H9 (cell line): ENCODE measurements around the gene DNAJC17. TPM values are rescaled to one million over a fixed set of nuclear protein-coding genes. Genes with fewer than 3 reads are reported as not detected.

Experiments used
- DNase-seq: peaks from one replicate; pipeline ENCODE4 v3.0.0-alpha.2; 2017
- H2AFZ ChIP-seq: one replicate; pipeline ENCODE4 v1.6.1; 2013; ENCODE audit warnings: mild to moderate bottlenecking, low read length, control low read depth, moderate library complexity
- H2AK5ac ChIP-seq: 2 replicates; pipeline ENCODE4 v1.6.1; 2013; ENCODE audit warnings: low read length, control low read depth, mixed read lengths; ENCODE audit not compliant: insufficient read length
- H2BK120ac ChIP-seq: one replicate; pipeline ENCODE4 v1.6.1; 2013; ENCODE audit warnings: low read depth, mild to moderate bottlenecking, low read length, control low read depth, inconsistent platforms; ENCODE audit not compliant: poor library complexity, severe bottlenecking
- H2BK12ac ChIP-seq: 2 replicates; pipeline ENCODE4 v1.6.1; 2013; ENCODE audit warnings: low read length, control low read depth, mixed read lengths, low read depth; ENCODE audit not compliant: insufficient read length
- H2BK15ac ChIP-seq: 2 replicates; pipeline ENCODE4 v1.6.1; 2013; ENCODE audit warnings: low read depth, low read length, control low read depth
- H2BK20ac ChIP-seq: one replicate; pipeline ENCODE4 v1.6.1; 2013; ENCODE audit warnings: low read depth, mild to moderate bottlenecking, low read length, control low read depth, inconsistent platforms; ENCODE audit not compliant: poor library complexity, severe bottlenecking
- H2BK5ac ChIP-seq: 2 replicates; pipeline ENCODE4 v1.6.1; 2013; ENCODE audit warnings: low read length, control low read depth, mixed read lengths; ENCODE audit not compliant: insufficient read length
- H3K14ac ChIP-seq: 2 replicates; pipeline ENCODE4 v1.6.1; 2013; ENCODE audit warnings: low read length, control low read depth; ENCODE audit not compliant: insufficient read depth
- H3K18ac ChIP-seq: 2 replicates; pipeline ENCODE4 v1.6.1; 2013; ENCODE audit warnings: low read depth, mild to moderate bottlenecking, mixed read lengths, low read length, control low read depth; ENCODE audit not compliant: insufficient read length
- H3K23ac ChIP-seq: 2 replicates; pipeline ENCODE4 v1.6.1; 2013; ENCODE audit warnings: low read length, control low read depth, mixed read lengths, low read depth; ENCODE audit not compliant: insufficient read length
- H3K23me2 ChIP-seq: 2 replicates; pipeline ENCODE4 v1.6.1; 2013; ENCODE audit warnings: low read depth, mild to moderate bottlenecking, mixed read lengths, low read length, control low read depth; ENCODE audit not compliant: insufficient read length, poor library complexity, severe bottlenecking
- H3K27ac ChIP-seq: 2 replicates; pipeline ENCODE4 v1.5.1; 2013; ENCODE audit warnings: low read length, control low read depth, mixed read lengths, low read depth; ENCODE audit not compliant: insufficient read length
- H3K27me3 ChIP-seq: 2 replicates; pipeline ENCODE4 v1.6.1; 2013; ENCODE audit warnings: low read length, control low read depth, inconsistent platforms; ENCODE audit not compliant: insufficient read depth
- H3K4ac ChIP-seq: 2 replicates; pipeline ENCODE4 v1.6.1; 2013; ENCODE audit warnings: low read depth, mild to moderate bottlenecking, control low read depth, inconsistent platforms, low read length, moderate library complexity
- H3K4me1 ChIP-seq: 2 replicates; pipeline ENCODE4 v1.6.1; 2013; ENCODE audit warnings: low read length, control low read depth, inconsistent platforms; ENCODE audit not compliant: insufficient read depth
- H3K4me2 ChIP-seq: 2 replicates; pipeline ENCODE4 v1.6.1; 2013; ENCODE audit warnings: low read length, control low read depth, mixed read lengths; ENCODE audit not compliant: insufficient read length, insufficient read depth
- H3K56ac ChIP-seq: 2 replicates; pipeline ENCODE4 v1.6.1; 2013; ENCODE audit warnings: low read depth, mild to moderate bottlenecking, mixed read lengths, low read length, control low read depth; ENCODE audit not compliant: insufficient read length
- H3K79me1 ChIP-seq: 2 replicates; pipeline ENCODE4 v1.6.1; 2013; ENCODE audit warnings: low read depth, mild to moderate bottlenecking, moderate library complexity, low read length, control low read depth, inconsistent platforms; ENCODE audit not compliant: insufficient read depth, poor library complexity, severe bottlenecking
- H3K79me2 ChIP-seq: 2 replicates; pipeline ENCODE4 v1.6.1; 2013; ENCODE audit warnings: low read length, control low read depth, inconsistent platforms; ENCODE audit not compliant: insufficient read depth
- H3K9ac ChIP-seq: 2 replicates; pipeline ENCODE4 v1.6.1; 2013; ENCODE audit warnings: low read length, control low read depth, mixed read lengths; ENCODE audit not compliant: insufficient read length; ENCODE audit errors: extremely low read depth
- H3K9me3 ChIP-seq: one replicate; pipeline ENCODE4 v1.6.1; 2013; ENCODE audit warnings: low read depth, low read length, inconsistent platforms; ENCODE audit not compliant: control insufficient read depth
- H3T11ph ChIP-seq: one replicate; pipeline ENCODE4 v1.6.1; 2013; ENCODE audit warnings: mild to moderate bottlenecking, low read length, control low read depth, inconsistent platforms
- H4K20me1 ChIP-seq: one replicate; pipeline ENCODE4 v1.6.1; 2013; ENCODE audit not compliant: control insufficient read depth, insufficient read length, insufficient read depth
- H4K5ac ChIP-seq: 2 replicates; pipeline ENCODE4 v1.6.1; 2013; ENCODE audit warnings: low read depth, mild to moderate bottlenecking, mixed read lengths, low read length, control low read depth; ENCODE audit not compliant: insufficient read length
- H4K8ac ChIP-seq: replicated peaks from 2 replicates; pipeline ENCODE4 v1.6.1; 2013; ENCODE audit warnings: low read length, control low read depth, mixed read lengths, low read depth; ENCODE audit not compliant: insufficient read length
- H4K91ac ChIP-seq: 2 replicates; pipeline ENCODE4 v1.6.1; 2013; ENCODE audit warnings: low read depth, mild to moderate bottlenecking, moderate library complexity, mixed read lengths, low read length, control low read depth; ENCODE audit not compliant: insufficient read length
- H3K27ac Mint-ChIP-seq, 3 experiments: 2 replicates in 2 of 3; 3 replicates in 1 of 3; pipeline ENCODE4 v1.8.0; 2020 to 2021; ENCODE audit warnings: mixed read lengths in 3 of 3, mild to moderate bottlenecking in 1 of 3, moderate library complexity in 1 of 3
- H3K27me3 Mint-ChIP-seq: 2 replicates; pipeline ENCODE4 v1.8.0; 2021; ENCODE audit warnings: low read depth, mild to moderate bottlenecking, moderate library complexity, mixed read lengths
- H3K36me3 Mint-ChIP-seq, 3 experiments: 2 replicates in 2 of 3; 3 replicates in 1 of 3; pipeline ENCODE4 v1.8.0; 2020 to 2021; ENCODE audit warnings: low read depth in 3 of 3, mixed read lengths in 3 of 3; ENCODE audit not compliant: insufficient read depth in 1 of 3
- H3K4me1 Mint-ChIP-seq, 2 experiments: 2 replicates each; pipeline ENCODE4 v1.8.0; 2020; ENCODE audit warnings: mixed read lengths in 2 of 2
- H3K4me3 Mint-ChIP-seq, 2 experiments: 2 replicates in 1 of 2; 3 replicates in 1 of 2; pipeline ENCODE4 v1.8.0; 2020 to 2021; ENCODE audit warnings: mild to moderate bottlenecking in 2 of 2, mixed read lengths in 2 of 2, moderate library complexity in 1 of 2
- H3K9me3 Mint-ChIP-seq, 2 experiments: 2 replicates in 1 of 2; 3 replicates in 1 of 2; pipeline ENCODE4 v1.8.0; 2020; ENCODE audit warnings: mild to moderate bottlenecking in 2 of 2, mixed read lengths in 2 of 2, moderate library complexity in 1 of 2
- WGBS: extraction: QIAGEN DNeasy Blood & Tissue Kit; methylation state at CpG from one replicate; pipeline ENCODE4 v1.1.7; 2013; ENCODE audit warnings: missing lambda C conversion rate, low lambda C conversion rate, mixed read lengths; ENCODE audit not compliant: insufficient read length; ENCODE audit errors: extremely low coverage; 5-methylcytosine and 5-hydroxymethylcytosine counted together
- total RNA-seq: library from RNA; stranded (reverse); gene quantifications from 2 replicates; pipeline ENCODE4 v1.2.1, GENCODE V29; 2021
- TF ChIP-seq, protein P1 (sequence below): fragments of 200-600 bp; sonication (generic); conservative IDR thresholded peaks from 3 replicates; pipeline ENCODE4 v1.8.0; 2021; ENCODE audit warnings: antibody characterized with exemption, mild to moderate bottlenecking

DNAJC17 gene
- total RNA-seq, 1 experiment from 2014 or later: 38.3 TPM

DNA sequence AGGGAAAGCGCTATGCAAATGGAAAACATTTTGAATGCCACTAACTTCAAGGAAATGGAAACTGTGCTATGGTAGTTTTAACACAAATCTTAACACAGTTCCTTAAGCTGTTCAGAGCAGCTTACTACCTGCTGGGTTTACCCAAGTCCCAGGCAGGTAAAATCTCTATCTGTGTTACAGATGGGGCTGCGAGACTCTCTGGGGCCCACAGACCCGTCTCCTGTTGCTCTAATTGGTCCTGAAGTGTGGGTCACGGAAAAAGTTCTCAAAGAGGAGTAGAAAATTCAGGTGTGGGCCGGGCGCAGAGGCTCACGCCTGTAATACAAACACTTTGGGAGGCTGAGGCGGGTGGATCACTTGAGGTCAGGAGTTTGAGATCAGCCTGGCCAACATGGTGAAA, 17.3 kb downstream of the DNAJC17 start:
- Mint-ChIP-seq H3K9me3 (no peaks in the 10 kb centered on the region), H3K27ac (no peak overlapping the region), H3K4me1 (peaks cover 44 to 45% of the 10 kb centered on the region in 2 experiments), H3K27me3 (no peaks in the 10 kb centered on the region), H3K4me3 (no peak overlapping the region), H3K36me3 (peaks cover 6 to 14% (median 13%) of the 10 kb centered on the region in 3 experiments; a peak in 5 of 7 replicates)
- H4K20me1 ChIP-seq: no peaks in the 10 kb centered on the region
- no peak overlapping the region for H2AK5ac ChIP-seq
- no peak overlapping the region for H2AFZ ChIP-seq
- peaks cover 9% of the 10 kb centered on the region; the same call in 1 of the 2 replicates for H3K4me1 ChIP-seq
- no CpG with 5 or more reads among the region's 8 CpGs for WGBS
- H3K27ac ChIP-seq: no peak overlapping the region
- no peaks in the 10 kb centered on the region for H3K27me3 ChIP-seq
- no peak overlapping the region for H2BK20ac ChIP-seq
- H2BK12ac ChIP-seq: no peak overlapping the region
- no peak overlapping the region for H4K91ac ChIP-seq
- DNase-seq: no peak
- no peak overlapping the region for H2BK120ac ChIP-seq
- H3K56ac ChIP-seq: no peak overlapping the region
- no peak overlapping the region for H3K4ac ChIP-seq
- peaks cover 4% of the 10 kb centered on the region for H3K79me1 ChIP-seq
- H3K79me2 ChIP-seq: no peaks in the 10 kb centered on the region
- no peak overlapping the region for H3K14ac ChIP-seq
- no peak overlapping the region for H3K4me2 ChIP-seq
- no peak overlapping the region for H4K8ac ChIP-seq
- no peak overlapping the region for H3T11ph ChIP-seq
- H3K9ac ChIP-seq: no peak overlapping the region
- H4K5ac ChIP-seq: no peak overlapping the region
- H3K18ac ChIP-seq: no peak overlapping the region
- H3K9me3 ChIP-seq: no peaks in the 10 kb centered on the region
- H2BK5ac ChIP-seq: no peak overlapping the region
- H3K23ac ChIP-seq: no peak overlapping the region
- H3K23me2 ChIP-seq: no peaks in the 10 kb centered on the region
- H2BK15ac ChIP-seq: no peak overlapping the region
- TF ChIP-seq, protein P1, sequence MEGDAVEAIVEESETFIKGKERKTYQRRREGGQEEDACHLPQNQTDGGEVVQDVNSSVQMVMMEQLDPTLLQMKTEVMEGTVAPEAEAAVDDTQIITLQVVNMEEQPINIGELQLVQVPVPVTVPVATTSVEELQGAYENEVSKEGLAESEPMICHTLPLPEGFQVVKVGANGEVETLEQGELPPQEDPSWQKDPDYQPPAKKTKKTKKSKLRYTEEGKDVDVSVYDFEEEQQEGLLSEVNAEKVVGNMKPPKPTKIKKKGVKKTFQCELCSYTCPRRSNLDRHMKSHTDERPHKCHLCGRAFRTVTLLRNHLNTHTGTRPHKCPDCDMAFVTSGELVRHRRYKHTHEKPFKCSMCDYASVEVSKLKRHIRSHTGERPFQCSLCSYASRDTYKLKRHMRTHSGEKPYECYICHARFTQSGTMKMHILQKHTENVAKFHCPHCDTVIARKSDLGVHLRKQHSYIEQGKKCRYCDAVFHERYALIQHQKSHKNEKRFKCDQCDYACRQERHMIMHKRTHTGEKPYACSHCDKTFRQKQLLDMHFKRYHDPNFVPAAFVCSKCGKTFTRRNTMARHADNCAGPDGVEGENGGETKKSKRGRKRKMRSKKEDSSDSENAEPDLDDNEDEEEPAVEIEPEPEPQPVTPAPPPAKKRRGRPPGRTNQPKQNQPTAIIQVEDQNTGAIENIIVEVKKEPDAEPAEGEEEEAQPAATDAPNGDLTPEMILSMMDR: no peak
